ENCODE data around the gene FNIP1. TPM values are rescaled to one million over a fixed set of nuclear protein-coding genes. Genes with fewer than 3 reads are reported as not detected.

Gene FNIP1
- total and polyA plus RNA-seq, 2 of the 13 experiments (the other 11 are each of a cell fraction or from before 2014, with no cell fraction given), result 10.9 to 29.3 TPM

- peaks cover 36% of the 10 kb centered on the region for H3K4me1 ChIP-seq (ENCODE audit: insufficient read depth, low read length)
- peak overlapping the region; percentile 100 for H3K9ac ChIP-seq (ENCODE audit: insufficient read depth, low read depth, low read length)
- CTCF ChIA-PET (ENCODE audit: low intra/inter-chr PET ratio, low total read pairs), result no interaction called here
- peak overlapping the region; percentile 99 for H3K27ac ChIP-seq (ENCODE audit: extremely low read length, insufficient read depth, low read length)
- H3K4me2 ChIP-seq (ENCODE audit: low read depth, low read length), result peak overlapping the region; percentile 79
- peaks cover 53% of the 10 kb centered on the region for H3K79me2 ChIP-seq (ENCODE audit: insufficient read depth, low read length)
- no peaks in the 10 kb centered on the region for H3K9me3 ChIP-seq (ENCODE audit: low read length)
- no peak for FAIRE-seq
- DNase-seq (ENCODE audit: low spot score), result peak; percentile 32
- in situ Hi-C loops (cut with HindIII; ENCODE audit: extremely low pct_ligation_motif_present, low pct_unique_long_range_greater_than_20kb), result no loop called here
- peaks cover 38% of the 10 kb centered on the region for H4K20me1 ChIP-seq (ENCODE audit: insufficient read depth, low read length)
- H2AFZ ChIP-seq (ENCODE audit: low read length), result no peak overlapping the region
- POLR2A ChIA-PET, result interaction anchor here (0.6 to 3.9 kb wide), 19 partner anchors 9 to 217 kb away, joined by 3 to 91 read pairs (median 5); no protein-coding TSS in a partner anchor
- intact Hi-C loops (cut with micrococcal nuclease; ENCODE audit: unreplicated experiment), result loop anchor here (5.0 kb wide), 2 partner anchors 54 to 209 kb away; no protein-coding TSS in a partner anchor
- peak overlapping the region; percentile 90 to 96 (median 95) for H3K4me3 ChIP-seq (replicated peaks in 1 of 3; ENCODE audit: insufficient read depth in 1 of 3, low read depth in 2 of 3, low read length in 3 of 3)
- H3K36me3 ChIP-seq (replicated peaks in 1 of 2; ENCODE audit: control insufficient read depth in 1 of 2, insufficient read depth in 2 of 2, low read length in 2 of 2), result no peaks in the 10 kb centered on the region
- ATAC-seq, result peak; percentile 56
- TSS peak; percentile 66 for BruUV-seq (replicated peaks)
- H3K27me3 ChIP-seq (ENCODE audit: control insufficient read depth in 1 of 2, insufficient read depth in 2 of 2, low read length in 2 of 2), result no peaks in the 10 kb centered on the region; a peak in 1 of 5 replicates
- 1% methylated on average over 33 of the region's 56 CpGs for WGBS (ENCODE audit: low lambda C conversion rate)
- TF ChIP-seq SNAPC2 (CRISPR knock-in tag; IDR thresholded peaks at IDR 0.05) (peak; percentile 3; the same call in 1 of the 2 replicates), ZSCAN31 (CRISPR knock-in tag; IDR thresholded peaks at IDR 0.05; ENCODE audit: low read depth) (no peak), ZNF292 (CRISPR knock-in tag; IDR thresholded peaks at IDR 0.05; ENCODE audit: borderline replicate concordance, low read depth) (peak; percentile 51; the same call in 1 of the 2 replicates), MTA1 (CRISPR knock-in tag; IDR thresholded peaks at IDR 0.05; ENCODE audit: borderline replicate concordance) (peak; percentile 18; the same call in 1 of the 2 replicates), STAG1 (CRISPR knock-in tag; IDR thresholded peaks at IDR 0.05) (0 out of 2 replicates have a peak, but pooled peaks have one; percentile 1), REL (CRISPR knock-in tag; conservative IDR thresholded peaks at IDR 0.05) (peak; percentile 5; the same call in 1 of the 2 replicates), ZSCAN9 (CRISPR knock-in tag; IDR thresholded peaks at IDR 0.05; ENCODE audit: borderline replicate concordance) (0 out of 2 replicates have a peak, but pooled peaks have one; percentile 2), EEA1 (CRISPR knock-in tag; IDR thresholded peaks at IDR 0.05; ENCODE audit: borderline replicate concordance) (no peak), ZSCAN20 (CRISPR knock-in tag; IDR thresholded peaks at IDR 0.05; ENCODE audit: borderline replicate concordance) (no peak), DNMT3B (CRISPR knock-in tag; conservative IDR thresholded peaks at IDR 0.05) (no peak), SIN3A (IDR thresholded peaks at IDR 0.05; ENCODE audit: borderline replicate concordance, low read depth, low read length) (no peak), BATF2 (CRISPR knock-in tag; IDR thresholded peaks at IDR 0.05) (0 out of 2 replicates have a peak, but pooled peaks have one; percentile 2), SRY (CRISPR knock-in tag; IDR thresholded peaks at IDR 0.05) (peak; percentile 60; the same call in 1 of the 2 replicates), XRCC5 (optimal IDR thresholded peaks at IDR 0.05; ENCODE audit: low read length) (peak; percentile 5), BHLHE40 (IDR thresholded peaks at IDR 0.05; ENCODE audit: low read length) (peak; percentile 51; the same call in 1 of the 2 replicates), GZF1 (CRISPR knock-in tag; IDR thresholded peaks at IDR 0.05) (0 out of 2 replicates have a peak, but pooled peaks have one; percentile 46), JARID2 (CRISPR knock-in tag; IDR thresholded peaks at IDR 0.05; ENCODE audit: insufficient replicate concordance) (peak; percentile 46), ZNF441 (CRISPR knock-in tag; IDR thresholded peaks at IDR 0.05; ENCODE audit: borderline replicate concordance) (peak; percentile 23; the same call in 1 of the 2 replicates), THYN1 (CRISPR knock-in tag; IDR thresholded peaks at IDR 0.05; ENCODE audit: borderline replicate concordance, low read depth) (0 out of 2 replicates have a peak, but pooled peaks have one; percentile 15), NFKB2 (CRISPR knock-in tag; IDR thresholded peaks at IDR 0.05; ENCODE audit: borderline replicate concordance) (peak; percentile 8; the same call in 1 of the 2 replicates), KDM5A (IDR thresholded peaks at IDR 0.05; ENCODE audit: borderline replicate concordance, low read length) (peak; percentile 53; the same call in 1 of the 2 replicates), FOXC1 (CRISPR knock-in tag; IDR thresholded peaks at IDR 0.05; ENCODE audit: borderline replicate concordance) (0 out of 2 replicates have a peak, but pooled peaks have one; percentile 5), ZNF329 (CRISPR knock-in tag; IDR thresholded peaks at IDR 0.05; ENCODE audit: low read depth) (peak; percentile 30; the same call in 1 of the 2 replicates), TBL1XR1 (IDR thresholded peaks at IDR 0.05; ENCODE audit: borderline replicate concordance, low read length, partially characterized antibody) (no peak)
These were observed 681 bp downstream of the FNIP1 start for GRCh38 chr5:131795879-131796792.

Measured in HepG2 (cell line).